Measurements from ENCODE around the gene CNBD2. TPM values are rescaled to one million over a fixed set of nuclear protein-coding genes. Genes with fewer than 3 reads are reported as not detected.
"Not testable (repeated sequence)": the region's sequence is repeated elsewhere in the genome, so short reads cannot be mapped to it uniquely, and the experiment has no call there.

Gene CNBD2
- total RNA-seq, 1 experiment from 2014 or later = 8.4 TPM

DNA sequence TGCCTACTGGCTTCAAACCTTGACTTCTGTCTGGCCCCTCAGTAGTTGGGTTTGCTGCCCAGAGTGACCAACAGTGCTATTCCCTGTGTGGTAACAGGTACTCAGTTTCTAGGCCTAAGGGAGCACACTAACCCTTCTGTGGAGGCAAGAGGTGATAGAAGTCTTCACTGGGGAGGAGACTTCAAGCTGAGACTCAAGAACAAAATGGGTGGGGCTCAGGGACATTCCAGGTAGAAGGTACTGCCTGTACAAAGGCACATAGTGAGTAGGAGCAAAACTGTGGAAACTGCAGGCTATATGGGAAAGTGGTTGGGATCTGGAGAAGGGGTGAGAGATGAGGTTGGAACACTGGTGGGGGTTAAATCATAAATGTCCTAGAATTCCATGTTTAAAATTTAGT, 11.8 kb upstream of the CNBD2 start:
- Histone ChIP-seq H3K4me3 (ENCODE audit: low read length) (no peak overlapping the region), H2AFZ (ENCODE audit: low read length) (no peak overlapping the region), H3K27ac (ENCODE audit: low read length) (no peak overlapping the region), H3K4me2 (ENCODE audit: low read depth, low read length, poor library complexity, severe bottlenecking) (no peak overlapping the region), H3K36me3 (ENCODE audit: insufficient read depth, low read length) (no peaks in the 10 kb centered on the region), H3K9me3 (ENCODE audit: low read length) (no peaks in the 10 kb centered on the region), H3K79me2 (ENCODE audit: low read length) (peaks cover 22% of the 10 kb centered on the region), H3K27me3 (ENCODE audit: low read length) (no peaks in the 10 kb centered on the region), H3K9ac (ENCODE audit: low read length) (no peak overlapping the region), H3K9me2 (replicated peaks; ENCODE audit: insufficient read depth, low read length) (no peaks in the 10 kb centered on the region), H3K4me1 (ENCODE audit: low read length) (peaks cover 19% of the 10 kb centered on the region), H4K20me1 (ENCODE audit: insufficient read depth, low read depth, low read length) (peaks cover 3% of the 10 kb centered on the region; the same call in 1 of the 2 replicates)
- no peak for DNase-seq

- not testable (repeated sequence) for H3K9me3 ChIP-seq (ENCODE audit: low read length); H3K4me1 ChIP-seq (ENCODE audit: low read length); H3K9ac ChIP-seq (ENCODE audit: low read length); DNase-seq; H3K27me3 ChIP-seq (ENCODE audit: low read length); H3K4me3 ChIP-seq (ENCODE audit: low read length); H3K27ac ChIP-seq (ENCODE audit: low read length); H4K20me1 ChIP-seq (ENCODE audit: insufficient read depth, low read depth, low read length); H3K79me2 ChIP-seq (ENCODE audit: low read length); H2AFZ ChIP-seq (ENCODE audit: low read length); H3K4me2 ChIP-seq (ENCODE audit: low read depth, low read length, poor library complexity, severe bottlenecking); H3K36me3 ChIP-seq (ENCODE audit: insufficient read depth, low read length); H3K9me2 ChIP-seq (replicated peaks; ENCODE audit: insufficient read depth, low read length)
These were observed 9.1 kb upstream of the CNBD2 start for GRCh38 chr20:35959291-35959690.

- H3K4me1 ChIP-seq (ENCODE audit: low read length) = peaks cover 5% of the 10 kb centered on the region
- no peaks in the 10 kb centered on the region for H3K9me3 ChIP-seq (ENCODE audit: low read length)
- no peak overlapping the region for H3K27ac ChIP-seq (ENCODE audit: low read length)
- H4K20me1 ChIP-seq (ENCODE audit: insufficient read depth, low read depth, low read length) = no peaks in the 10 kb centered on the region
- no peak for DNase-seq
- no peaks in the 10 kb centered on the region for H3K79me2 ChIP-seq (ENCODE audit: low read length)
- no peak overlapping the region for H3K9ac ChIP-seq (ENCODE audit: low read length)
- no peak overlapping the region for H2AFZ ChIP-seq (ENCODE audit: low read length)
- H3K9me2 ChIP-seq (replicated peaks; ENCODE audit: insufficient read depth, low read length) = no peaks in the 10 kb centered on the region
- H3K4me3 ChIP-seq (ENCODE audit: low read length) = no peak overlapping the region
- H3K36me3 ChIP-seq (ENCODE audit: insufficient read depth, low read length) = no peaks in the 10 kb centered on the region
- H3K27me3 ChIP-seq (ENCODE audit: low read length) = no peaks in the 10 kb centered on the region
- H3K4me2 ChIP-seq (ENCODE audit: low read depth, low read length, poor library complexity, severe bottlenecking) = no peak overlapping the region
These were observed 4.5 kb upstream of the CNBD2 start for GRCh38 chr20:35963878-35964277.

GRCh38 chr20:35968930-35969329, 540 bp downstream of the CNBD2 start:
- Histone ChIP-seq H3K27me3 (ENCODE audit: low read length) (no peaks in the 10 kb centered on the region), H3K4me1 (ENCODE audit: low read length) (peaks cover 5% of the 10 kb centered on the region), H3K4me2 (ENCODE audit: low read depth, low read length, poor library complexity, severe bottlenecking) (no peak overlapping the region), H3K9me2 (replicated peaks; ENCODE audit: insufficient read depth, low read length) (no peaks in the 10 kb centered on the region), H3K27ac (ENCODE audit: low read length) (no peak overlapping the region), H3K9me3 (ENCODE audit: low read length) (no peaks in the 10 kb centered on the region), H3K36me3 (ENCODE audit: insufficient read depth, low read length) (no peaks in the 10 kb centered on the region), H3K79me2 (ENCODE audit: low read length) (no peaks in the 10 kb centered on the region), H4K20me1 (ENCODE audit: insufficient read depth, low read depth, low read length) (no peaks in the 10 kb centered on the region), H3K4me3 (ENCODE audit: low read length) (no peak overlapping the region), H3K9ac (ENCODE audit: low read length) (no peak overlapping the region), H2AFZ (ENCODE audit: low read length) (no peak overlapping the region)
- no peak for DNase-seq

- H3K27me3 ChIP-seq (ENCODE audit: low read length) = no peaks in the 10 kb centered on the region
- no peak for DNase-seq
- H3K4me1 ChIP-seq (ENCODE audit: low read length) = peaks cover 5% of the 10 kb centered on the region
- H3K4me3 ChIP-seq (ENCODE audit: low read length) = no peak overlapping the region
- H3K9me2 ChIP-seq (replicated peaks; ENCODE audit: insufficient read depth, low read length) = no peaks in the 10 kb centered on the region
- no peaks in the 10 kb centered on the region for H3K9me3 ChIP-seq (ENCODE audit: low read length)
- no peak overlapping the region for H3K27ac ChIP-seq (ENCODE audit: low read length)
- H3K36me3 ChIP-seq (ENCODE audit: insufficient read depth, low read length) = no peaks in the 10 kb centered on the region
- H3K79me2 ChIP-seq (ENCODE audit: low read length) = no peaks in the 10 kb centered on the region
- H3K9ac ChIP-seq (ENCODE audit: low read length) = no peak overlapping the region
- H2AFZ ChIP-seq (ENCODE audit: low read length) = no peak overlapping the region
- H4K20me1 ChIP-seq (ENCODE audit: insufficient read depth, low read depth, low read length) = no peaks in the 10 kb centered on the region
- no peak overlapping the region for H3K4me2 ChIP-seq (ENCODE audit: low read depth, low read length, poor library complexity, severe bottlenecking)
These were observed 3.6 kb downstream of the CNBD2 start for GRCh38 chr20:35971981-35972380.

DNA sequence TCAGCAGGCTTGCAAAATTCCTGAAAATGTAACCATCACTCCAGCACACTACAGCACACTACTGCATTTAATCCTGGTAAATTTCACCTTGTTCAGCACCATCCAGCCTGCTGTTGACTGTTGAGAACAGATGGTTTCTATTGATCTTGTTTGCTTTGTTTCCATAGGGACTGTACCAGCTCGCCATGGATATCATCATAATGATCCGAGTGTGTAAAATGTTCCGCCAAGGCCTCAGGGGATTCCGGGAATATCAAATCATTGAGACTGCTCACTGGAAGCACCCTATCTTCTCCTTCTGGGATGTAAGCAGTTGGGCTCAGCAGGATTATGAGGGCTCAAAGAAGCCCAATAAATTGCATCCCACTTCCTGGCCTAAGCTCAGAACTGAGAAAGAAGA, 4.1 kb downstream of the CNBD2 start:
- Histone ChIP-seq H3K27ac (ENCODE audit: low read length) (no peak overlapping the region), H3K9me2 (replicated peaks; ENCODE audit: insufficient read depth, low read length) (no peaks in the 10 kb centered on the region), H3K4me1 (ENCODE audit: low read length) (peaks cover 9% of the 10 kb centered on the region), H4K20me1 (ENCODE audit: insufficient read depth, low read depth, low read length) (no peaks in the 10 kb centered on the region), H3K9ac (ENCODE audit: low read length) (no peak overlapping the region), H3K27me3 (ENCODE audit: low read length) (no peaks in the 10 kb centered on the region), H2AFZ (ENCODE audit: low read length) (no peak overlapping the region), H3K36me3 (ENCODE audit: insufficient read depth, low read length) (no peaks in the 10 kb centered on the region), H3K4me3 (ENCODE audit: low read length) (no peak overlapping the region), H3K79me2 (ENCODE audit: low read length) (no peaks in the 10 kb centered on the region), H3K9me3 (ENCODE audit: low read length) (no peaks in the 10 kb centered on the region), H3K4me2 (ENCODE audit: low read depth, low read length, poor library complexity, severe bottlenecking) (no peak overlapping the region)
- no peak for DNase-seq

GRCh38 chr20:35974256-35974655, 5.9 kb downstream of the CNBD2 start:
- no peaks in the 10 kb centered on the region for H3K79me2 ChIP-seq (ENCODE audit: low read length)
- no peaks in the 10 kb centered on the region for H3K36me3 ChIP-seq (ENCODE audit: insufficient read depth, low read length)
- no peaks in the 10 kb centered on the region for H3K9me2 ChIP-seq (replicated peaks; ENCODE audit: insufficient read depth, low read length)
- H3K4me3 ChIP-seq (ENCODE audit: low read length) = no peak overlapping the region
- no peak overlapping the region for H3K9ac ChIP-seq (ENCODE audit: low read length)
- H2AFZ ChIP-seq (ENCODE audit: low read length) = no peak overlapping the region
- H3K4me2 ChIP-seq (ENCODE audit: low read depth, low read length, poor library complexity, severe bottlenecking) = no peak overlapping the region
- no peaks in the 10 kb centered on the region for H3K27me3 ChIP-seq (ENCODE audit: low read length)
- no peak overlapping the region for H3K27ac ChIP-seq (ENCODE audit: low read length)
- H4K20me1 ChIP-seq (ENCODE audit: insufficient read depth, low read depth, low read length) = no peaks in the 10 kb centered on the region
- DNase-seq = no peak
- no peaks in the 10 kb centered on the region for H3K9me3 ChIP-seq (ENCODE audit: low read length)
- H3K4me1 ChIP-seq (ENCODE audit: low read length) = peaks cover 22% of the 10 kb centered on the region

DNA sequence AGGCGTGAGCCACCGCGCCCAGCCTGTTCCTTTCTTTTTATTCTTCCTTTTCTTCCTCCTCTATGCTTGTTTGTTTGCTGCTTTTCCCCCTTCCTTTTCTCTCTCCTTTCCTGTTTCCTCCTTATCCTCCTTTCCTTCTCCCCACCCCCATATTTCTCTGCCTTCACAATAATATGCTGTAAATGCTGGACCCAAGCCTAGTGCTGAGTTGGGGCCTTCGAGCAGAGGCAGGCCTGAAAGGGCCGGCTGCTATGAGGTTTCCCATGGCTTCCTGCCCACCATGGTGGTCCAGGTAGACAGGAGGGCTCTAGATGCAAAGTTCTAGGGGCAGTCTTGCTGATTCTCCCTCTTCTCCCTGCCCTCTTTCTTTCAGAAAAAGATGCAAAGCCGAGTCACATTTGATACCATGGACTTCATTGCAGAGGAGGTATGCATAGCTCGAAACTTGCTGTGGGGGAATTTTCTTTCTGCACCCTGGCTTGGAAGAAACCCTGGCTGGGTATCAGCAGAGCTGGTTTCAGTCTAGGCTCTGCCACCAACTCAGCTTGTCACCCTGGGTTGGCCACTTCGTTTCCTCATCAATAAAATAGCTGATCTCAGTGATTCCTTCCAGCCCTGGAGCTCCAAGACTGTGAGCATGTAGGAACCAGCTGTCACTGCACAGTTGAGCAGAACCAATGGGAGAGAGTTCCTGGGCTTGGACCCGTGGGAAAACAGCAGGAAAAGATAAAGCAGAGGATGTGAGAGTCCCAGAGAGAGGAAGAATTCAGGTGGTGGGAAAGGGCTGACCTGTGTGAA, 7.4 kb downstream of the CNBD2 start:
- Histone ChIP-seq H3K9me2 (replicated peaks; ENCODE audit: insufficient read depth, low read length) (no peaks in the 10 kb centered on the region), H2AFZ (ENCODE audit: low read length) (no peak overlapping the region), H3K9me3 (ENCODE audit: low read length) (no peaks in the 10 kb centered on the region), H4K20me1 (ENCODE audit: insufficient read depth, low read depth, low read length) (no peaks in the 10 kb centered on the region), H3K27me3 (ENCODE audit: low read length) (no peaks in the 10 kb centered on the region), H3K9ac (ENCODE audit: low read length) (no peak overlapping the region), H3K79me2 (ENCODE audit: low read length) (no peaks in the 10 kb centered on the region), H3K4me3 (ENCODE audit: low read length) (no peak overlapping the region), H3K36me3 (ENCODE audit: insufficient read depth, low read length) (no peaks in the 10 kb centered on the region), H3K27ac (ENCODE audit: low read length) (no peak overlapping the region), H3K4me1 (ENCODE audit: low read length) (peaks cover 31% of the 10 kb centered on the region), H3K4me2 (ENCODE audit: low read depth, low read length, poor library complexity, severe bottlenecking) (no peak overlapping the region)
- no peak for DNase-seq
